ENCODE data around the gene LCE1E. TPM values are rescaled to one million over a fixed set of nuclear protein-coding genes. Genes with fewer than 3 reads are reported as not detected.

LCE1E gene
- total RNA-seq, 1 donor from 2014 or later = not detected

GRCh38 chr1:152777510-152778137 is 8.4 kb upstream of the LCE1E start:
- CTCF ChIA-PET = no interaction called here
- POLR2A ChIA-PET = no interaction called here
- no peak for ATAC-seq (ENCODE audit: low read depth)
- Mint-ChIP-seq H3K36me3 (ENCODE audit: low read depth) (no peaks in the 10 kb centered on the region), H3K27ac (no peak overlapping the region), H3K9me3 (no peaks in the 10 kb centered on the region), H3K4me1 (no peaks in the 10 kb centered on the region), H3K4me3 (no peak overlapping the region), H3K27me3 (peaks cover 25% of the 10 kb centered on the region)
- DNase-seq = no peak
- TF ChIP-seq CTCF (IDR thresholded peaks at IDR 0.05) = no peak
- intact Hi-C loops (cut with micrococcal nuclease) = no loop called here

GRCh38 chr1:152783095-152783494 is 3.0 kb upstream of the LCE1E start:
- intact Hi-C loops (cut with micrococcal nuclease) = no loop called here
- TF ChIP-seq CTCF (IDR thresholded peaks at IDR 0.05) = no peak
- no peak overlapping the region for H3K4me3 Mint-ChIP-seq
- H3K4me1 Mint-ChIP-seq = no peaks in the 10 kb centered on the region
- ChIA-PET POLR2A (no interaction called here), CTCF (no interaction called here)
- H3K27ac Mint-ChIP-seq = no peak overlapping the region
- no peak for DNase-seq
- H3K9me3 Mint-ChIP-seq = no peaks in the 10 kb centered on the region
- no peaks in the 10 kb centered on the region for H3K36me3 Mint-ChIP-seq (ENCODE audit: low read depth)
- ATAC-seq (ENCODE audit: low read depth) = no peak
- H3K27me3 Mint-ChIP-seq = peaks cover 29% of the 10 kb centered on the region

- Mint-ChIP-seq H3K9me3 (no peaks in the 10 kb centered on the region), H3K27me3 (peaks cover 6% of the 10 kb centered on the region), H3K4me1 (no peaks in the 10 kb centered on the region), H3K27ac (no peak overlapping the region), H3K36me3 (ENCODE audit: low read depth) (no peaks in the 10 kb centered on the region), H3K4me3 (no peak overlapping the region)
- CTCF ChIA-PET = no interaction called here
- ATAC-seq (ENCODE audit: low read depth) = no peak
- no peak for TF ChIP-seq CTCF (IDR thresholded peaks at IDR 0.05)
- intact Hi-C loops (cut with micrococcal nuclease) = no loop called here
- DNase-seq = no peak
- POLR2A ChIA-PET = no interaction called here
These were observed 9.6 kb downstream of the LCE1E start for GRCh38 chr1:152795686-152796085.

GRCh38 chr1:152796421-152796820 is 10.4 kb downstream of the LCE1E start, which contains the start of gene LCE1D:
Gene LCE1D, plus strand, starts transcription at chr1:152796721. Its CDS starts 1,074 bp downstream, at chr1:152797795.
- intact Hi-C loops (cut with micrococcal nuclease) = no loop called here
- ATAC-seq (ENCODE audit: low read depth) (no peak), DNase-seq (no peak)
- H3K36me3 Mint-ChIP-seq (ENCODE audit: low read depth) = no peaks in the 10 kb centered on the region
- H3K9me3 Mint-ChIP-seq = no peaks in the 10 kb centered on the region
- no peak within 1 kb of the TSS for H3K4me3 Mint-ChIP-seq
- no peaks in the 10 kb centered on the region for H3K4me1 Mint-ChIP-seq
- CTCF ChIA-PET = no interaction called here
- POLR2A ChIA-PET = no interaction called here
- TF ChIP-seq CTCF (IDR thresholded peaks at IDR 0.05) = no peak
- peaks cover 6% of the 10 kb centered on the region for H3K27me3 Mint-ChIP-seq
- no peak within 1 kb of the TSS for H3K27ac Mint-ChIP-seq

GRCh38 chr1:152801333-152801732 is 15.3 kb downstream of the LCE1E start:
- ChIA-PET CTCF (no interaction called here), POLR2A (no interaction called here)
- Mint-ChIP-seq H3K4me3 (no peak overlapping the region), H3K9me3 (no peaks in the 10 kb centered on the region), H3K36me3 (ENCODE audit: low read depth) (no peaks in the 10 kb centered on the region), H3K27ac (no peak overlapping the region), H3K27me3 (peaks cover 10% of the 10 kb centered on the region), H3K4me1 (no peaks in the 10 kb centered on the region)
- ATAC-seq (ENCODE audit: low read depth) (no peak), DNase-seq (no peak)
- no peak for TF ChIP-seq CTCF (IDR thresholded peaks at IDR 0.05)
- intact Hi-C loops (cut with micrococcal nuclease) = no loop called here
